SK-N-SH treated with all-trans-retinoic acid at 6 μM for 48 hours (cell line): ENCODE data around the gene SIRT6.

Experiments
- ARNTL ChIP-seq: fragments of 450-650 bp; formaldehyde crosslinking; IDR thresholded peaks from 2 replicates; pipeline ENCODE4 v1.5.0; 2020; ENCODE audit warnings: low read depth, mild to moderate bottlenecking, moderate library complexity, borderline replicate concordance
- BACH2 ChIP-seq: fragments of 250-450 bp; sonication (Bioruptor Pico); IDR thresholded peaks from 2 replicates; pipeline ENCODE4 v1.9.0; 2021; ENCODE audit warnings: mild to moderate bottlenecking, borderline replicate concordance
- CSDC2 ChIP-seq: fragments of 250-450 bp; sonication (Bioruptor Pico); IDR thresholded peaks from 2 replicates; pipeline ENCODE4 v1.5.0; 2020; ENCODE audit warnings: mild to moderate bottlenecking, moderate library complexity
- GLIS3 ChIP-seq: fragments of 250-450 bp; sonication (Bioruptor Pico); IDR thresholded peaks from 2 replicates; pipeline ENCODE4 v1.5.0; 2020; ENCODE audit warnings: mild to moderate bottlenecking, moderate library complexity
- PPARA ChIP-seq: fragments of 250-450 bp; sonication (Bioruptor Pico); IDR thresholded peaks from 2 replicates; pipeline ENCODE4 v1.5.0; 2020; ENCODE audit warnings: mild to moderate bottlenecking, borderline replicate concordance
- RARB ChIP-seq: fragments of 250-450 bp; sonication (Bioruptor Pico); IDR thresholded peaks from 2 replicates; pipeline ENCODE4 v1.8.0; 2021; ENCODE audit warnings: mild to moderate bottlenecking, moderate library complexity
- ZC3H10 ChIP-seq: fragments of 250-450 bp; sonication (Bioruptor Pico); IDR thresholded peaks from 2 replicates; pipeline ENCODE4 v1.5.1; 2021; ENCODE audit warnings: mild to moderate bottlenecking, moderate library complexity
- ZFP3 ChIP-seq: fragments of 250-450 bp; sonication (Bioruptor Pico); IDR thresholded peaks from 2 replicates; pipeline ENCODE4 v1.5.0; 2020; ENCODE audit warnings: mild to moderate bottlenecking, moderate library complexity
- ZNF70 ChIP-seq: fragments of 450-650 bp; formaldehyde crosslinking; IDR thresholded peaks from 2 replicates; pipeline ENCODE4 v1.5.0; 2020; ENCODE audit warnings: mild to moderate bottlenecking, moderate library complexity
- TF ChIP-seq, protein P1 (sequence below): fragments of 250-450 bp; sonication (Bioruptor Pico); IDR thresholded peaks from 2 replicates; pipeline ENCODE4 v1.8.0; 2020; ENCODE audit warnings: mild to moderate bottlenecking, moderate library complexity, borderline replicate concordance
- TF ChIP-seq, protein P2 (sequence below): fragments of 250-450 bp; sonication (Bioruptor Pico); IDR thresholded peaks from 2 replicates; pipeline ENCODE4 v1.8.0; 2021; ENCODE audit warnings: low read depth, mild to moderate bottlenecking, moderate library complexity, borderline replicate concordance

DNA sequence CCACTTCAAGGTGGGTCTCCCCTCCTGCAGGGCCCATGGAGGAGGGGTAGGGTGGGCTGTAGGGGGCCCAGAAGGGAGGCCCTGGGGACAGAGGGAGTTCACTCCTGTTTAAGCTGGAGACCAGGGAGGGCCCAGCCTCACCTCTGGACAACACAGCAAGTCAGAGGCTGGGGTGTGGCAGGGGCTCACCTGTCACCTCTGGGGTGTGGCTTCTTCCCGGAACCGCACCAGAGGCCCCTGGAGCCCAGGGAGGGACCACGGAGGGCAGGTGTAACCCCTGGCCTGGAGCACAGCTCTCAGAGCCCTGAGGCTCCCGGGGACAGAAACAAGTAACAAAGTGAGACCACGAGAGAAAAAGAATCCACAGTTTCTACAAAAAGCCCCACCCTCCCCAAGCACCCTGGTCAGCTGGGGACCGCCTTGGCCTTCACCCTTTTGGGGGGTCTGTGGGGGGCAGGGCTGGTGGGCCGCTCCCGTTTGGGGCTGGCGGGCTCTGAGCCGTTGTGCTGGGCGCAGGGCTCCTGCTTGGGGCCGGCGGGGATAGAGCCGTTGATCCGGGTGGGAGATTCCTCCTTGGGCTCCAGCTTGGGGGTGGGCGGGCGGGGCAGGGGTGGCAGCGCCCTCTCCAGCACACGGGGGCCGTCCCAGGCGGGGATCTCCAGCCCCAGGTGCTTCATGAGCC, 8.0 kb downstream of the SIRT6 start:
- TF ChIP-seq ZFP3: no peak
- TF ChIP-seq CSDC2: no peak
- no peak for TF ChIP-seq ZC3H10 (CRISPR knock-in tag)
- TF ChIP-seq, protein P1, sequence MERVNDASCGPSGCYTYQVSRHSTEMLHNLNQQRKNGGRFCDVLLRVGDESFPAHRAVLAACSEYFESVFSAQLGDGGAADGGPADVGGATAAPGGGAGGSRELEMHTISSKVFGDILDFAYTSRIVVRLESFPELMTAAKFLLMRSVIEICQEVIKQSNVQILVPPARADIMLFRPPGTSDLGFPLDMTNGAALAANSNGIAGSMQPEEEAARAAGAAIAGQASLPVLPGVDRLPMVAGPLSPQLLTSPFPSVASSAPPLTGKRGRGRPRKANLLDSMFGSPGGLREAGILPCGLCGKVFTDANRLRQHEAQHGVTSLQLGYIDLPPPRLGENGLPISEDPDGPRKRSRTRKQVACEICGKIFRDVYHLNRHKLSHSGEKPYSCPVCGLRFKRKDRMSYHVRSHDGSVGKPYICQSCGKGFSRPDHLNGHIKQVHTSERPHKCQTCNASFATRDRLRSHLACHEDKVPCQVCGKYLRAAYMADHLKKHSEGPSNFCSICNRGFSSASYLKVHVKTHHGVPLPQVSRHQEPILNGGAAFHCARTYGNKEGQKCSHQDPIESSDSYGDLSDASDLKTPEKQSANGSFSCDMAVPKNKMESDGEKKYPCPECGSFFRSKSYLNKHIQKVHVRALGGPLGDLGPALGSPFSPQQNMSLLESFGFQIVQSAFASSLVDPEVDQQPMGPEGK (CRISPR knock-in tag): no peak
- TF ChIP-seq BACH2: no peak
- no peak for TF ChIP-seq ARNTL (CRISPR knock-in tag)
- TF ChIP-seq, protein P2, sequence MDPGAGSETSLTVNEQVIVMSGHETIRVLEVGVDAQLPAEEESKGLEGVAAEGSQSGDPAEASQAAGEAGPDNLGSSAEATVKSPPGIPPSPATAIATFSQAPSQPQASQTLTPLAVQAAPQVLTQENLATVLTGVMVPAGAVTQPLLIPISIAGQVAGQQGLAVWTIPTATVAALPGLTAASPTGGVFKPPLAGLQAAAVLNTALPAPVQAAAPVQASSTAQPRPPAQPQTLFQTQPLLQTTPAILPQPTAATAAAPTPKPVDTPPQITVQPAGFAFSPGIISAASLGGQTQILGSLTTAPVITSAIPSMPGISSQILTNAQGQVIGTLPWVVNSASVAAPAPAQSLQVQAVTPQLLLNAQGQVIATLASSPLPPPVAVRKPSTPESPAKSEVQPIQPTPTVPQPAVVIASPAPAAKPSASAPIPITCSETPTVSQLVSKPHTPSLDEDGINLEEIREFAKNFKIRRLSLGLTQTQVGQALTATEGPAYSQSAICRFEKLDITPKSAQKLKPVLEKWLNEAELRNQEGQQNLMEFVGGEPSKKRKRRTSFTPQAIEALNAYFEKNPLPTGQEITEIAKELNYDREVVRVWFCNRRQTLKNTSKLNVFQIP (CRISPR knock-in tag): no peak
- TF ChIP-seq GLIS3: no peak
- TF ChIP-seq ZNF70 (CRISPR knock-in tag): no peak
- TF ChIP-seq RARB (CRISPR knock-in tag): no peak
- no peak for TF ChIP-seq PPARA
